ENCODE results near the gene LPP. TPM values are rescaled to one million over a fixed set of nuclear protein-coding genes. Genes with fewer than 3 reads are reported as not detected.

LPP gene
- polyA plus RNA-seq, 1 experiment, result 76.3 TPM

GRCh38 chr3:188559856-188560255, 405.9 kb downstream of the LPP start:
- CTCF ChIA-PET, result interaction anchor here (0.5 to 2.6 kb wide), 2 partner anchors 395 to 589 kb away, joined by 4 to 14 read pairs; no protein-coding TSS in a partner anchor
- H3K27ac ChIP-seq (ENCODE audit: low read depth, low read length), result no peak overlapping the region

GRCh38 chr3:188562144-188562543, 408.2 kb downstream of the LPP start:
- H3K27me3 ChIP-seq (ENCODE audit: control insufficient read depth, insufficient read depth, low read length), result no peaks in the 10 kb centered on the region
- H3K9me3 ChIP-seq (ENCODE audit: control insufficient read depth, insufficient read depth, low read length), result no peaks in the 10 kb centered on the region
- CTCF ChIA-PET, result no interaction called here
- no peak overlapping the region for H3K27ac ChIP-seq (ENCODE audit: low read depth, low read length)
- no peak overlapping the region for H3K4me3 ChIP-seq (ENCODE audit: low read depth, low read length)
- POLR2A ChIA-PET, result no interaction called here
- no peak for DNase-seq (ENCODE audit: low read depth, low spot score)
- TF ChIP-seq CTCF (IDR thresholded peaks at IDR 0.05; ENCODE audit: low read depth, low read length), result no peak

More at GRCh38 chr3:188559856-188560255, 405.9 kb downstream of the LPP start:
- no peaks in the 10 kb centered on the region for H3K9me3 ChIP-seq (ENCODE audit: control insufficient read depth, insufficient read depth, low read length)
- no peak for TF ChIP-seq CTCF (IDR thresholded peaks at IDR 0.05; ENCODE audit: low read depth, low read length)
- POLR2A ChIA-PET, result no interaction called here
- H3K27me3 ChIP-seq (ENCODE audit: control insufficient read depth, insufficient read depth, low read length), result no peaks in the 10 kb centered on the region
- DNase-seq (ENCODE audit: low read depth, low spot score), result no peak
- H3K4me3 ChIP-seq (ENCODE audit: low read depth, low read length), result no peak overlapping the region

- no peak overlapping the region for H3K4me3 ChIP-seq (ENCODE audit: low read depth, low read length)
- H3K27ac ChIP-seq (ENCODE audit: low read depth, low read length), result no peak overlapping the region
- ChIA-PET CTCF (interaction anchor here (5.6 kb wide), 1 partner anchor 388 kb away, joined by 31 read pairs; no protein-coding TSS in a partner anchor), POLR2A (no interaction called here)
- H3K27me3 ChIP-seq (ENCODE audit: control insufficient read depth, insufficient read depth, low read length), result no peaks in the 10 kb centered on the region
- no peak for TF ChIP-seq CTCF (IDR thresholded peaks at IDR 0.05; ENCODE audit: low read depth, low read length)
- DNase-seq (ENCODE audit: low read depth, low spot score), result no peak
- H3K9me3 ChIP-seq (ENCODE audit: control insufficient read depth, insufficient read depth, low read length), result no peaks in the 10 kb centered on the region
Observed at GRCh38 chr3:188567478-188568195, 413.7 kb downstream of the LPP start.

- no peak overlapping the region for H3K4me3 ChIP-seq (ENCODE audit: low read depth, low read length)
- DNase-seq (ENCODE audit: low read depth, low spot score), result no peak
- ChIA-PET POLR2A (no interaction called here), CTCF (interaction anchor here (5.6 kb wide), 1 partner anchor 387 kb away, joined by 31 read pairs; no protein-coding TSS in a partner anchor)
- H3K27ac ChIP-seq (ENCODE audit: low read depth, low read length), result no peak overlapping the region
- H3K9me3 ChIP-seq (ENCODE audit: control insufficient read depth, insufficient read depth, low read length), result no peaks in the 10 kb centered on the region
- no peaks in the 10 kb centered on the region for H3K27me3 ChIP-seq (ENCODE audit: control insufficient read depth, insufficient read depth, low read length)
- TF ChIP-seq CTCF (IDR thresholded peaks at IDR 0.05; ENCODE audit: low read depth, low read length), result no peak
Observed at GRCh38 chr3:188568736-188569135, 414.8 kb downstream of the LPP start.

- no peak for DNase-seq (ENCODE audit: low read depth, low spot score)
- CTCF ChIA-PET, result interaction anchor here (1.9 kb wide), 1 partner anchor 831 kb away, joined by 8 read pairs; no protein-coding TSS in a partner anchor
- no peak overlapping the region for H3K27ac ChIP-seq (ENCODE audit: low read depth, low read length)
- no peak overlapping the region for H3K4me3 ChIP-seq (ENCODE audit: low read depth, low read length)
- POLR2A ChIA-PET, result no interaction called here
- H3K9me3 ChIP-seq (ENCODE audit: control insufficient read depth, insufficient read depth, low read length), result no peaks in the 10 kb centered on the region
- no peaks in the 10 kb centered on the region for H3K27me3 ChIP-seq (ENCODE audit: control insufficient read depth, insufficient read depth, low read length)
- no peak for TF ChIP-seq CTCF (IDR thresholded peaks at IDR 0.05; ENCODE audit: low read depth, low read length)
Observed at GRCh38 chr3:188571531-188572095, 417.7 kb downstream of the LPP start.
